IMR-90 (cell line): ENCODE results near the gene NUAK1. TPM values are rescaled to one million over a fixed set of nuclear protein-coding genes. Genes with fewer than 3 reads are reported as not detected.

ENCODE experiments used
- ATAC-seq: fragments of 200-7000 bp; cut with Tn5 transposase; 2 replicates; pipeline ENCODE4 v1.9.1; 2020; ENCODE audit warnings: low read depth, mild to moderate bottlenecking, moderate library complexity
- BruUV-seq: library from RNA; stranded (reverse); fragments of 400-500 nt; replicated peaks from 2 replicates; lab custom pipeline; 2021; lab: Mats Ljungman, UMichigan
- CTCF ChIA-PET: fragments of 300-600 bp; formaldehyde crosslinking; extraction: SDS; loops from one replicate; lab custom pipeline; 2021; ENCODE audit warnings: antibody characterized with exemption; lab: Yijun Ruan, JAX
- POLR2A ChIA-PET: fragments of 300-600 bp; sonication (Branson Sonifier 250); formaldehyde crosslinking; loops from one replicate; lab custom pipeline; 2022; ENCODE audit warnings: antibody characterized with exemption; ENCODE audit not compliant: unreplicated experiment; lab: Charles Lee
- DNase-seq: peaks from one replicate; pipeline ENCODE4 v3.0.0; 2013
- H2AFZ ChIP-seq: replicated peaks from 2 replicates; pipeline ENCODE3; 2013; ENCODE audit warnings: low read length, mild to moderate bottlenecking; ENCODE audit not compliant: poor library complexity
- H2AK5ac ChIP-seq: 2 replicates; pipeline ENCODE4 v1.6.1; 2013; ENCODE audit warnings: low read depth, low read length, inconsistent platforms
- H2AK9ac ChIP-seq: replicated peaks from 2 replicates; pipeline ENCODE3; 2013; ENCODE audit warnings: mild to moderate bottlenecking, low read depth, low read length, moderate library complexity; ENCODE audit not compliant: poor library complexity
- H2BK120ac ChIP-seq: 2 replicates; pipeline ENCODE4 v1.6.1; 2013; ENCODE audit warnings: low read depth, low read length, inconsistent platforms
- H2BK15ac ChIP-seq: 3 replicates; pipeline ENCODE4 v1.6.1; 2013; ENCODE audit warnings: low read depth, low read length, inconsistent platforms
- H2BK20ac ChIP-seq: 2 replicates; pipeline ENCODE4 v1.6.1; 2013; ENCODE audit warnings: low read depth, mild to moderate bottlenecking, inconsistent platforms, low read length, moderate library complexity
- H2BK5ac ChIP-seq: 2 replicates; pipeline ENCODE4 v1.6.1; 2013; ENCODE audit warnings: mild to moderate bottlenecking, low read depth, low read length, inconsistent platforms; ENCODE audit not compliant: poor library complexity, severe bottlenecking
- H3K14ac ChIP-seq: replicated peaks from 2 replicates; pipeline ENCODE4 v1.6.1; 2013; ENCODE audit warnings: low read depth, low read length, inconsistent platforms
- H3K18ac ChIP-seq: 2 replicates; pipeline ENCODE4 v1.6.1; 2013; ENCODE audit warnings: low read depth, low read length, control low read depth
- H3K23ac ChIP-seq: 2 replicates; pipeline ENCODE4 v1.6.1; 2013; ENCODE audit warnings: low read depth, low read length, inconsistent platforms
- H3K27ac ChIP-seq: 2 replicates; pipeline ENCODE4 v1.5.1; 2013; ENCODE audit warnings: mild to moderate bottlenecking, control low read depth, low read length; ENCODE audit not compliant: insufficient read depth
- H3K27me3 ChIP-seq: 2 replicates; pipeline ENCODE4 v1.6.1; 2013; ENCODE audit warnings: low read length; ENCODE audit not compliant: control insufficient read depth, insufficient read depth
- H3K36me3 ChIP-seq: 2 replicates; pipeline ENCODE4 v1.6.1; 2013; ENCODE audit warnings: low read length, mixed read lengths; ENCODE audit not compliant: control insufficient read depth, insufficient read depth
- H3K4ac ChIP-seq: 2 replicates; pipeline ENCODE4 v1.6.1; 2013; ENCODE audit warnings: low read depth, low read length, inconsistent platforms
- H3K4me1 ChIP-seq: 2 replicates; pipeline ENCODE4 v1.6.1; 2013; ENCODE audit warnings: low read length, mixed read lengths; ENCODE audit not compliant: control insufficient read depth, insufficient read depth
- H3K4me2 ChIP-seq: 2 replicates; pipeline ENCODE4 v1.6.1; 2013; ENCODE audit warnings: low read depth, mild to moderate bottlenecking, control low read depth, low read length, moderate library complexity
- H3K4me3 ChIP-seq: 2 replicates; pipeline ENCODE4 v1.5.1; 2013; ENCODE audit warnings: low read depth, mild to moderate bottlenecking, control low read depth, low read length, moderate library complexity; ENCODE audit not compliant: insufficient read depth
- H3K56ac ChIP-seq: 2 replicates; pipeline ENCODE4 v1.6.1; 2013; ENCODE audit warnings: low read length, inconsistent platforms; ENCODE audit not compliant: insufficient read depth; ENCODE audit errors: extremely low read depth
- H3K79me1 ChIP-seq, 2 experiments: 2 replicates each; pipeline ENCODE4 v1.6.1; 2013; ENCODE audit warnings: low read length in 2 of 2, inconsistent platforms in 1 of 2, low read depth in 1 of 2
- H3K9ac ChIP-seq: 2 replicates; pipeline ENCODE4 v1.6.1; 2013; ENCODE audit warnings: low read depth, low read length, control low read depth
- H3K9me1 ChIP-seq: 2 replicates; pipeline ENCODE4 v1.6.1; 2013; ENCODE audit warnings: low read length, inconsistent platforms; ENCODE audit not compliant: insufficient read depth
- H3K9me3 ChIP-seq: 2 replicates; pipeline ENCODE4 v1.6.1; 2013; ENCODE audit warnings: low read length; ENCODE audit not compliant: control insufficient read depth, insufficient read depth
- H4K20me1 ChIP-seq: 2 replicates; pipeline ENCODE4 v1.6.1; 2013; ENCODE audit warnings: low read length, inconsistent platforms; ENCODE audit not compliant: insufficient read depth
- H4K5ac ChIP-seq: 2 replicates; pipeline ENCODE4 v1.6.1; 2013; ENCODE audit warnings: mild to moderate bottlenecking, low read depth, low read length, control low read depth
- H4K8ac ChIP-seq, 2 experiments: 2 replicates each; pipeline ENCODE4 v1.6.1; 2013; ENCODE audit warnings: low read depth in 2 of 2, low read length in 2 of 2, control low read depth in 1 of 2, inconsistent platforms in 1 of 2
- H4K91ac ChIP-seq: 2 replicates; pipeline ENCODE4 v1.6.1; 2013; ENCODE audit warnings: low read depth, low read length, inconsistent platforms; ENCODE audit not compliant: insufficient read depth
- BHLHE40 ChIP-seq: fragments of 150-350 bp; IDR thresholded peaks from 2 replicates; pipeline ENCODE4 v1.6.1; 2016; ENCODE audit warnings: mild to moderate bottlenecking, low read depth, low read length
- MAFK ChIP-seq: IDR thresholded peaks from 2 replicates; pipeline ENCODE4 v1.6.1; 2012; ENCODE audit warnings: low read depth, low read length, improper control_type of control experiment
- SMC3 ChIP-seq: fragments of 150-350 bp; IDR thresholded peaks from 2 replicates; pipeline ENCODE4 v1.6.1; 2016; ENCODE audit warnings: low read depth, mild to moderate bottlenecking, antibody characterized with exemption, low read length, moderate library complexity
- WGBS, 2 experiments: methylation state at CpG; one replicate each; pipeline versions ENCODE4 v1.1.5 to v1.1.7; 2013; ENCODE audit warnings: missing lambda C conversion rate in 2 of 2; ENCODE audit not compliant: insufficient read length in 1 of 2; ENCODE audit errors: extremely low coverage in 2 of 2; 5-methylcytosine and 5-hydroxymethylcytosine counted together
- dilution Hi-C: fragments of 300-500 bp; cut with HindIII; formaldehyde crosslinking; loops from one replicate; pipeline ENCODE4 v1.14.3; 2018; ENCODE audit warnings: low sequenced_read_pairs; ENCODE audit not compliant: unreplicated experiment
- in situ Hi-C: fragments of 300-500 bp; cut with MboI; formaldehyde crosslinking; loops from 3 replicates; pipeline ENCODE4 v1.14.3; 2019; ENCODE audit warnings: low sequenced_read_pairs, inconsistent platforms, mixed read lengths
- intact Hi-C: fragments of 100-400 bp; cut with micrococcal nuclease; formaldehyde crosslinking; loops from 2 replicates; pipeline ENCODE4 v1.10.0; 2022
- polyA plus RNA-seq, 3 experiments: library from polyadenylated mRNA; depleted of rRNA; stranded (reverse); fragments of >200 nt; gene quantifications; 2 replicates each; pipeline ENCODE4 v1.2.3, GENCODE V29; 2012; ENCODE audit warnings: low replicate concordance in 1 of 3
- total RNA-seq: library from RNA; depleted of rRNA; stranded (reverse); fragments of >200 nt; gene quantifications from 2 replicates; pipeline ENCODE4 v1.2.3, GENCODE V29; 2012

Gene NUAK1
- total and polyA plus RNA-seq, 2 of the 4 experiments (the other 2 are of a cell fraction): 4.8 to 8.8 TPM

GRCh38 chr12:106015646-106016045 is 123.1 kb downstream of the NUAK1 start:
- ATAC-seq: no peak

More at GRCh38 chr12:106015646-106016045, 123.1 kb downstream of the NUAK1 start:
- Histone ChIP-seq H3K9me3 (peaks cover 2% of the 10 kb centered on the region), H3K9ac (no peak overlapping the region), H3K23ac (no peak overlapping the region), H3K4me3 (no peak overlapping the region), H3K9me1 (no peaks in the 10 kb centered on the region), H2BK5ac (no peak overlapping the region), H4K91ac (no peak overlapping the region), H3K4ac (no peak overlapping the region), H3K27ac (no peak overlapping the region), H3K36me3 (no peaks in the 10 kb centered on the region), H3K4me2 (no peak overlapping the region), H4K20me1 (no peaks in the 10 kb centered on the region), H2AK5ac (no peak overlapping the region), H2BK20ac (no peak overlapping the region), H3K4me1 (peaks cover 3% of the 10 kb centered on the region), H3K56ac (no peak overlapping the region), H2BK15ac (no peak overlapping the region), H4K5ac (no peak overlapping the region), H3K79me1 (no peaks in the 10 kb centered on the region), H4K8ac (no peak overlapping the region), H2AK9ac (no peak overlapping the region), H3K14ac (no peak overlapping the region), H3K27me3 (no peaks in the 10 kb centered on the region), H3K18ac (no peak overlapping the region), H2BK120ac (no peak overlapping the region), H2AFZ (no peak overlapping the region)
- intact Hi-C loops (no loop called here), dilution Hi-C loops (no loop called here), in situ Hi-C loops (no loop called here)
- no TSS peak for BruUV-seq
- TF ChIP-seq SMC3 (no peak), MAFK (no peak), BHLHE40 (no peak)
- ChIA-PET POLR2A (no interaction called here), CTCF (interaction anchor here (1.1 kb wide), 1 partner anchor 28 kb away, joined by 3 read pairs; no protein-coding TSS in a partner anchor)
- DNase-seq: no peak
- no CpG with 5 or more reads among the region's 12 CpGs for WGBS, 2 experiments
